ENCODE results near the gene TCEANC2.
"Not testable (repeated sequence)": the region's sequence is repeated elsewhere in the genome, so short reads cannot be mapped to it uniquely, and the experiment has no call there.

TCEANC2 gene

DNA sequence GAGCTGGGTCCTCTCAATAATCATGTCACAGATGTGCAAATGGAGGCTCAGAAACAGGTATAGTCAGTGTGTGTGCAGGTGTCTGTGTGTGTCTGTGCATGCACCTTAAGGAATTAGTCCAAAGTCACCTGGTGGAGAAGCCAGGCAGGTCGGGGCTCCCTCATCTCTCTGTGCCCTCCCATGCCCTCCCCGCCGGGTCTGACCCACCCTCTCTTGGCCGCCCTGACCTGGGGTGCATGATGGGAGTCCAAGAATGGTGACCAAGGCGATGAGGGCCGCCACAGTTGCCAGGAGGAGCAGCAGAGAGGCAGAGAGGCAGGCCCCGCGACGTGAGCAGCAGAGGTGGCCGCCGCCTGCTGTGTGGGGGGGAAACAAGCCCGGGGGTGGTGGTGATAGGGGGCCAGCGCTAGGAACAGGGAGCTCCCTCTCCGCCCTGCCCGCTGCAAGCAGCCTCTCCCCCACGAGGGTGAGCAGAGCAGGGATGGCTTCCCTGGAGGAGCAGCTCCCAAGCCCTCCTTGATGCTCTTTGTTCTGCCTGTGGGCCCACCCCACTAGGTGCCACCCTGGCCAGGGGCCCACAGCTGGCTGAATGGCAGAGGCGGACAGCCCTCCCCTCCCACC, 39.3 kb upstream of the TCEANC2 start:
- no peak overlapping the region for H3K27ac ChIP-seq
- ChIA-PET POLR2A (ENCODE audit: low non-redundant PET) (interaction anchor here (0.9 kb wide), 1 partner anchor 44 kb away, joined by 4 read pairs; no protein-coding TSS in a partner anchor), CTCF (no interaction called here)
- no peak for DNase-seq (ENCODE audit: low spot score)
- no peak for TF ChIP-seq CTCF (conservative IDR thresholded peaks at IDR 0.05; ENCODE audit: low read depth)

GRCh38 chr1:54016343-54017282, 36.8 kb upstream of the TCEANC2 start:
- ChIA-PET POLR2A (ENCODE audit: low non-redundant PET) (interaction anchor here (0.9 kb wide), 1 partner anchor 127 kb away, joined by 3 read pairs; the partner anchor contains the start of gene YIPF1), CTCF (no interaction called here)
- DNase-seq (ENCODE audit: low spot score) = peak; percentile 86
- peak overlapping the region; percentile 6; the same call in 1 of the 2 replicates for H3K27ac ChIP-seq
- no peak for TF ChIP-seq CTCF (conservative IDR thresholded peaks at IDR 0.05; ENCODE audit: low read depth)

- no peak within 1 kb of the TSS for H3K27ac ChIP-seq
- ChIA-PET CTCF (no interaction called here), POLR2A (ENCODE audit: low non-redundant PET) (no interaction called here)
- TF ChIP-seq CTCF (conservative IDR thresholded peaks at IDR 0.05; ENCODE audit: low read depth) = no peak
- DNase-seq (ENCODE audit: low spot score) = no peak
Observed at GRCh38 chr1:54017979-54018378, 35.4 kb upstream of the TCEANC2 start, which contains the start of gene LDLRAD1. Gene LDLRAD1, minus strand, starts transcription at chr1:54018186. Its CDS starts 74 bp downstream, at chr1:54018112.

DNA sequence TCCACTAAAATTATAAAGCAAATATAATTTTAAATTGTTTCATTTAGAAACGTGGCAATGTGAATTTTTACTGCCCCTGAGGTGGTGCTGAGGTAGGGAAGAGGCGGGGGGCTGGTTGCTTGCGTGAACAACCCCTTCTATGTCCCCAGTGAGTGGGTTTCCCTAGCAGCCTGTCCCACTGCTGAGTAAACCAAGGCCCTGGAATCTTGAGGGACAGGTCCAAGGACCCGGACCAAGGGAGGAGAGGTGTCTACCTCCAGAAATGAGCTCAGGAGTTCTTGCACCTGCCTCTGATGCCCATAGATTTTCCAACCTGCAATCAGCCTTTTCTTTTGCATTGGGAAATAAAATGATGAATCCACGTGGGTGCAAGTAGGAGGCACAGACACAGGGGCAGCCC, 34.8 kb upstream of the TCEANC2 start:
- POLR2A ChIA-PET (ENCODE audit: low non-redundant PET) = no interaction called here
- TF ChIP-seq CTCF (conservative IDR thresholded peaks at IDR 0.05; ENCODE audit: low read depth) = no peak
- H3K27ac ChIP-seq = no peak overlapping the region
- CTCF ChIA-PET = interaction anchor here (0.6 kb wide), 1 partner anchor 12 kb away, joined by 4 read pairs; no protein-coding TSS in a partner anchor
- DNase-seq (ENCODE audit: low spot score) = no peak

DNA sequence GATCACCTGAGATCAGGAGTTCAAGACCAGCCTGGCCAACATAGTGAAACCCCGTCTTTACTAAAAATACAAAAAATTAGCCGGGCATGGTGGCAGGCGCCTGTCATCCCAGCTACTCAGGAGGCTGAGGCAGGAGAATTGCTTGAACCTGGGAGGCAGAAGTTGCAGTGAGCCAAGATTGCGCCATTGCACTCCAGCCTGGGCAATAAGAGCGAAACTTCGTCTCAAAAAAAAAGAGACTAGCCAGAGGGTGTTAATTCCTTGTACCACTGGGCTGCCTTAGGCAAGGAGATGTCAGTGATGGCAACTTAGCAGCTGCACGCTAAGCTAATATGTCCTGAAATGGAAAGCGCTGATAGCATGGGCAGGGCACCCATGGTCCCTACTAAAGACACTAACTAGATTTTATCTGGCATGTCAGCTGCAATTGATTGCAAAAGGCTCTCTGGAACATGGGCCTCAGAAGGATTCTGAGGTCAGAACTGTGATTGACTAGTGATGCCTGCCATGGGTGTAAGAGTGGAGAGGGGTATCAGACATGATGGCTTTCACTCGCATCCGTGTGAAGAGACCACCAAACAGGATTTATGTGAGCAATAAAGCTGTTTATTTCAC, 33.7 kb upstream of the TCEANC2 start:
- CTCF ChIA-PET; POLR2A ChIA-PET (ENCODE audit: low non-redundant PET); DNase-seq (ENCODE audit: low spot score); H3K27ac ChIP-seq: not testable (repeated sequence)

- POLR2A ChIA-PET (ENCODE audit: low non-redundant PET) = no interaction called here
- TF ChIP-seq CTCF (conservative IDR thresholded peaks at IDR 0.05; ENCODE audit: low read depth) = no peak
- CTCF ChIA-PET = no interaction called here
- no peak for DNase-seq (ENCODE audit: low spot score)
- H3K27ac ChIP-seq = no peak overlapping the region
Observed at GRCh38 chr1:54024358-54024757, 29.1 kb upstream of the TCEANC2 start.

GRCh38 chr1:54024811-54025210, 28.6 kb upstream of the TCEANC2 start:
- POLR2A ChIA-PET (ENCODE audit: low non-redundant PET); H3K27ac ChIP-seq; CTCF ChIA-PET; DNase-seq (ENCODE audit: low spot score): not testable (repeated sequence)
